Karpas-422 (cell line): ENCODE data around the gene ARGFX. TPM values are rescaled to one million over a fixed set of nuclear protein-coding genes. Genes with fewer than 3 reads are reported as not detected.

Experiments
- DNase-seq: peaks from one replicate; pipeline ENCODE4 v3.0.0-alpha.2; 2015
- H2AFZ ChIP-seq: fragments of 200-600 bp; sonication (generic); 2 replicates; pipeline ENCODE4 v1.6.1; 2014; ENCODE audit warnings: antibody characterized with exemption, low read length, mixed read lengths
- H3K27ac ChIP-seq: fragments of 200-600 bp; sonication (generic); 2 replicates; pipeline ENCODE4 v1.5.1; 2014; ENCODE audit warnings: mild to moderate bottlenecking, low read length, moderate library complexity
- H3K27me3 ChIP-seq: fragments of 200-600 bp; sonication (generic); 2 replicates; pipeline ENCODE4 v1.6.1; 2014; ENCODE audit warnings: low read length, mixed read lengths
- H3K36me3 ChIP-seq: fragments of 200-600 bp; sonication (generic); 2 replicates; pipeline ENCODE4 v1.6.1; 2014; ENCODE audit warnings: low read length, mixed read lengths; ENCODE audit not compliant: insufficient read depth
- H3K4me1 ChIP-seq: fragments of 200-600 bp; sonication (generic); 2 replicates; pipeline ENCODE4 v1.6.1; 2014; ENCODE audit warnings: mild to moderate bottlenecking, low read length, mixed read lengths
- H3K4me2 ChIP-seq: fragments of 200-600 bp; sonication (generic); 2 replicates; pipeline ENCODE4 v1.6.1; 2014; ENCODE audit warnings: low read length, low read depth, mild to moderate bottlenecking; ENCODE audit not compliant: poor library complexity, severe bottlenecking
- H3K4me3 ChIP-seq: fragments of 200-600 bp; sonication (generic); 2 replicates; pipeline ENCODE4 v1.5.1; 2014; ENCODE audit warnings: mild to moderate bottlenecking, antibody characterized with exemption, low read length, mixed read lengths
- H3K79me2 ChIP-seq: fragments of 200-600 bp; sonication (generic); 2 replicates; pipeline ENCODE4 v1.6.1; 2014; ENCODE audit warnings: mild to moderate bottlenecking, low read length, mixed read lengths
- H3K9ac ChIP-seq: fragments of 200-600 bp; sonication (generic); 2 replicates; pipeline ENCODE4 v1.6.0; 2014; ENCODE audit warnings: low read length
- H3K9me2 ChIP-seq: fragments of 200-600 bp; sonication (generic), shearing (Covaris generic); replicated peaks from 2 replicates; pipeline ENCODE4 v1.6.0; 2014; ENCODE audit warnings: mild to moderate bottlenecking, low read length, moderate library complexity; ENCODE audit not compliant: insufficient read depth
- H3K9me3 ChIP-seq: fragments of 300-700, 200-600 bp; sonication (generic); 2 replicates; pipeline ENCODE4 v1.6.1; 2014; ENCODE audit warnings: low read length, mixed read lengths
- H4K20me1 ChIP-seq: fragments of 200-600 bp; sonication (generic); 2 replicates; pipeline ENCODE4 v1.6.1; 2014; ENCODE audit warnings: mild to moderate bottlenecking, antibody characterized with exemption, low read length, low read depth; ENCODE audit not compliant: insufficient read depth
- total RNA-seq: library from RNA; depleted of rRNA; stranded (reverse); fragments of >200 nt; shearing (Covaris generic); gene quantifications from 2 replicates; pipeline ENCODE4 v1.2.3, GENCODE V29; 2014; ENCODE audit warnings: low replicate concordance; rRNA removed

ARGFX gene
- total RNA-seq, 1 experiment from 2014 or later = not detected

DNA sequence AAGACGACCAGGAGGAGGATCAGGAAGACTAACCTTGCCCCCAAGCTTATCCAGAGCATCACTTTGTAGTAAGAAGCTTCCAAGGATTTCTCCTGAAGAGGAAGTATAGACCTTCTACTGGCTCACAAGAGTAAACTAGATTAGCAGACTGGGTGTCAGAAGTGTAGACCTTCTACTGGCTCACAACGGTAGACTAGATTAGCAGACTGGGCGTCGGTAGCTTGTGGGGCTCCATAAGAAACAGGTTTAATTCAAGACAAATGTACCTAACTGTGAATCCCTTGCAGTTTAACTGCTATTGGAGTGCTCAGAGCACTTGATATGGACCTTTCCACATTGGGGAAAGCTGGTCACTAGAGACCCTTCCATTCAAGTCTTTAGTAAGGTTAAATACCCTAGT is 38.4 kb downstream of the ARGFX start:
- H4K20me1 ChIP-seq = no peaks in the 10 kb centered on the region
- H3K9ac ChIP-seq = no peak overlapping the region
- H3K27ac ChIP-seq = no peak overlapping the region
- no peaks in the 10 kb centered on the region for H3K9me3 ChIP-seq
- no peak overlapping the region for H3K4me3 ChIP-seq
- no peak for DNase-seq
- H3K79me2 ChIP-seq = no peaks in the 10 kb centered on the region
- H3K27me3 ChIP-seq = no peaks in the 10 kb centered on the region
- no peak overlapping the region for H2AFZ ChIP-seq
- no peaks in the 10 kb centered on the region for H3K36me3 ChIP-seq
- no peak overlapping the region for H3K4me2 ChIP-seq
- H3K4me1 ChIP-seq = no peaks in the 10 kb centered on the region
- no peaks in the 10 kb centered on the region for H3K9me2 ChIP-seq

Other genes starting within 250 kb of the ARGFX start
- 9.5 and 10.0 TPM in 2 replicates for gene POLQ, start 22.0 kb upstream of the ARGFX start, total RNA-seq
- not detected in 2 replicates for gene FBXO40, start 25.4 kb downstream of the ARGFX start, total RNA-seq
- 203 and 339 TPM in 2 replicates for gene HCLS1, start 93.0 kb downstream of the ARGFX start, total RNA-seq
- 26.5 and 32.5 TPM in 2 replicates for gene GOLGB1, start 181.8 kb downstream of the ARGFX start, total RNA-seq